GM18502 (cell line): ENCODE data around the gene CACNB2.

ENCODE experiments used
- ATAC-seq: cut with Tn5 transposase; IDR thresholded peaks from one replicate; pipeline ENCODE4 v1.9.1; 2021; ENCODE audit warnings: mild to moderate bottlenecking; ENCODE audit not compliant: unreplicated experiment, poor library complexity

Gene CACNB2

GRCh38 chr10:18268005-18268404 lies 127.8 kb downstream of the CACNB2 start:
- ATAC-seq: no peak

GRCh38 chr10:18271491-18271890 lies 131.3 kb downstream of the CACNB2 start:
- no peak for ATAC-seq

- no peak for ATAC-seq
These were observed 132.8 kb downstream of the CACNB2 start for GRCh38 chr10:18273039-18273438.

- ATAC-seq: no peak
These were observed 138.0 kb downstream of the CACNB2 start for GRCh38 chr10:18278181-18278580.

- ATAC-seq: no peak
These were observed 138.9 kb downstream of the CACNB2 start for GRCh38 chr10:18279173-18279572.

- no peak for ATAC-seq
These were observed 141.9 kb downstream of the CACNB2 start for GRCh38 chr10:18282094-18282493.

- ATAC-seq: no peak
These were observed 150.6 kb downstream of the CACNB2 start for GRCh38 chr10:18290651-18291313.

GRCh38 chr10:18293536-18294510 lies 153.6 kb downstream of the CACNB2 start:
- peak; percentile 62 for ATAC-seq

- ATAC-seq: peak; percentile 46
These were observed 154.4 kb downstream of the CACNB2 start for GRCh38 chr10:18294633-18295032.

GRCh38 chr10:18297659-18298058 lies 157.4 kb downstream of the CACNB2 start:
- no peak for ATAC-seq

GRCh38 chr10:18298256-18298655 lies 158.0 kb downstream of the CACNB2 start:
- no peak for ATAC-seq

- no peak for ATAC-seq
These were observed 163.9 kb downstream of the CACNB2 start for GRCh38 chr10:18303851-18304801.

- no peak for ATAC-seq
These were observed 165.8 kb downstream of the CACNB2 start for GRCh38 chr10:18306031-18306430.

GRCh38 chr10:18308600-18308999 lies 168.4 kb downstream of the CACNB2 start:
- no peak for ATAC-seq

GRCh38 chr10:18310761-18311160 lies 170.5 kb downstream of the CACNB2 start:
- ATAC-seq: no peak

GRCh38 chr10:18312374-18313139 lies 172.3 kb downstream of the CACNB2 start:
- ATAC-seq: peak; percentile 92

GRCh38 chr10:18313140-18313530 lies 172.9 kb downstream of the CACNB2 start:
- no peak for ATAC-seq

- no peak for ATAC-seq
These were observed 173.4 kb downstream of the CACNB2 start for GRCh38 chr10:18313626-18314025.

- ATAC-seq: no peak
These were observed 179.4 kb downstream of the CACNB2 start for GRCh38 chr10:18319628-18320027.

- ATAC-seq: no peak
These were observed 181.1 kb downstream of the CACNB2 start for GRCh38 chr10:18321371-18321770.
